DOHH2 (cell line): ENCODE results near the gene DHRS1.

Source experiments
- H3F3A ChIP-seq: fragments of 200-600 bp; sonication (generic), shearing (Covaris generic); 2 replicates; pipeline ENCODE4 v1.6.0; 2016; ENCODE audit warnings: antibody characterized with exemption, mild to moderate bottlenecking; ENCODE audit not compliant: control insufficient read depth, insufficient read depth
- H3K27ac ChIP-seq: fragments of 200-600 bp; sonication (generic); 2 replicates; pipeline ENCODE4 v1.5.1; 2014; ENCODE audit warnings: low read depth, mild to moderate bottlenecking, low read length, moderate library complexity
- H3K27me3 ChIP-seq: fragments of 200-600 bp; sonication (generic); 2 replicates; pipeline ENCODE4 v1.6.1; 2014; ENCODE audit warnings: mild to moderate bottlenecking, low read length, mixed read lengths; ENCODE audit not compliant: control insufficient read depth
- H3K36me3 ChIP-seq: fragments of 200-600 bp; sonication (generic); 2 replicates; pipeline ENCODE4 v1.6.1; 2014; ENCODE audit warnings: mild to moderate bottlenecking, low read length, moderate library complexity, mixed read lengths; ENCODE audit not compliant: control insufficient read depth
- H3K4me1 ChIP-seq: fragments of 200-600 bp; sonication (generic); 2 replicates; pipeline ENCODE4 v1.6.1; 2014; ENCODE audit warnings: mild to moderate bottlenecking, low read length, mixed read lengths; ENCODE audit not compliant: control insufficient read depth
- H3K4me2 ChIP-seq: fragments of 200-600 bp; sonication (generic); 2 replicates; pipeline ENCODE4 v1.6.0; 2014; ENCODE audit warnings: mild to moderate bottlenecking, low read length, moderate library complexity
- H3K4me3 ChIP-seq: fragments of 200-600 bp; sonication (generic); 2 replicates; pipeline ENCODE4 v1.5.1; 2014; ENCODE audit warnings: mild to moderate bottlenecking, low read length, mixed read lengths
- H3K79me2 ChIP-seq: fragments of 200-600 bp; sonication (generic); 2 replicates; pipeline ENCODE4 v1.6.1; 2014; ENCODE audit warnings: mild to moderate bottlenecking, low read length, mixed read lengths; ENCODE audit not compliant: control insufficient read depth
- H3K9me2 ChIP-seq: fragments of 200-600 bp; sonication (generic); replicated peaks from 2 replicates; pipeline ENCODE4 v1.6.1; 2014; ENCODE audit warnings: mild to moderate bottlenecking, low read length, mixed read lengths; ENCODE audit not compliant: control insufficient read depth
- H3K9me3 ChIP-seq: fragments of 200-600 bp; sonication (generic); 2 replicates; pipeline ENCODE4 v1.6.1; 2014; ENCODE audit warnings: antibody characterized with exemption, low read length, mixed read lengths; ENCODE audit not compliant: control insufficient read depth, insufficient read depth
- H4K20me1 ChIP-seq: fragments of 200-600 bp; sonication (generic); 2 replicates; pipeline ENCODE4 v1.6.0; 2014; ENCODE audit warnings: low read depth, mild to moderate bottlenecking, antibody characterized with exemption, low read length, moderate library complexity; ENCODE audit not compliant: control insufficient read depth, insufficient read depth
- EZH2phosphoT487 ChIP-seq: fragments of 200-600 bp; sonication (generic); IDR thresholded peaks from 2 replicates; pipeline ENCODE4 v1.6.1; 2017; ENCODE audit warnings: borderline replicate concordance, mild to moderate bottlenecking, antibody characterized with exemption, low read length, moderate library complexity, mixed read lengths
- TF ChIP-seq, protein P1 (sequence below): fragments of 200-600 bp; sonication (generic); IDR thresholded peaks from one replicate; pipeline ENCODE4 v1.5.1; 2014; ENCODE audit warnings: antibody characterized with exemption, mild to moderate bottlenecking, low read depth, low read length; ENCODE audit not compliant: poor library complexity, severe bottlenecking

Gene DHRS1

DNA sequence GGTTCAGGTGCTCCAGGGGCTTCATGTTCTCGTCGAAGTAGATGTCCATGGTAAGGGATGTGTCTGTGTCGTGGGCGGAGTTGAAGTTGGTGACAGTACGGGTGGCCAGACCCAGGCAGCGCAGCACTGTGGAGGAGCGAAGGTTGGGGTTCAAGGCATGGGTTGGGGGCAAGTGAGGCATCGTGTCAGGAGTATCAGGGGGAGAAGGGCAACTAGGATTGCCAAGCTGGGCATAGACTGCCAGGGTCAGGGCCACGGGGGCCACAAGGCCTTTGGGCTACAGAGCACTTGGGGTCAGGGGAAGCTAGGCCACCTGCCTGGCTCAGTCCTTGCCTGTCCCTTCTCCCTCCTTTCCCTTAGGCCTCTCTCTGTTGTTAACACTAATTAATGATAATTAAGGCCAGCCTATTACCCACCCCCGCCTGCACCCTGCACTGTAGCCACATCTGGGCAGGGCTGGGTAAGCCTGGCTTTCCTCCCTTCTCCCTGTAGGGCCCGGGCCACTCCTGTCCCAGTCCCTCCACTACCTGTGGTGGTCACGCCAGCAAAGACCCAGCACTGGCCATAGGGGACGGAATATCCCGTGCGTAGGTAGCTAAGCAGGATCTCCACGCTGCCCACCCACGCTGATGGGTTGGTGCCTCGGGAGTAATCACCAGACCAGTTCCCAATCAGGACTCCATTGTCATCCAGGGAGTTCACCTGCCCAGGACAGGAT, 40.9 kb downstream of the DHRS1 start:
- Histone ChIP-seq H3K4me3 (no peak overlapping the region), H3K27ac (no peak overlapping the region), H3K79me2 (no peaks in the 10 kb centered on the region), H3K4me1 (no peaks in the 10 kb centered on the region), H3K4me2 (no peak overlapping the region), H3K27me3 (no peaks in the 10 kb centered on the region), H3F3A (peaks cover 3% of the 10 kb centered on the region; the same call in 1 of the 2 replicates), H4K20me1 (no peaks in the 10 kb centered on the region), H3K9me2 (no peaks in the 10 kb centered on the region), H3K36me3 (no peaks in the 10 kb centered on the region), H3K9me3 (no peaks in the 10 kb centered on the region)
- no peak for TF ChIP-seq EZH2phosphoT487
- TF ChIP-seq, protein P1, sequence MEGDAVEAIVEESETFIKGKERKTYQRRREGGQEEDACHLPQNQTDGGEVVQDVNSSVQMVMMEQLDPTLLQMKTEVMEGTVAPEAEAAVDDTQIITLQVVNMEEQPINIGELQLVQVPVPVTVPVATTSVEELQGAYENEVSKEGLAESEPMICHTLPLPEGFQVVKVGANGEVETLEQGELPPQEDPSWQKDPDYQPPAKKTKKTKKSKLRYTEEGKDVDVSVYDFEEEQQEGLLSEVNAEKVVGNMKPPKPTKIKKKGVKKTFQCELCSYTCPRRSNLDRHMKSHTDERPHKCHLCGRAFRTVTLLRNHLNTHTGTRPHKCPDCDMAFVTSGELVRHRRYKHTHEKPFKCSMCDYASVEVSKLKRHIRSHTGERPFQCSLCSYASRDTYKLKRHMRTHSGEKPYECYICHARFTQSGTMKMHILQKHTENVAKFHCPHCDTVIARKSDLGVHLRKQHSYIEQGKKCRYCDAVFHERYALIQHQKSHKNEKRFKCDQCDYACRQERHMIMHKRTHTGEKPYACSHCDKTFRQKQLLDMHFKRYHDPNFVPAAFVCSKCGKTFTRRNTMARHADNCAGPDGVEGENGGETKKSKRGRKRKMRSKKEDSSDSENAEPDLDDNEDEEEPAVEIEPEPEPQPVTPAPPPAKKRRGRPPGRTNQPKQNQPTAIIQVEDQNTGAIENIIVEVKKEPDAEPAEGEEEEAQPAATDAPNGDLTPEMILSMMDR: no peak

DNA sequence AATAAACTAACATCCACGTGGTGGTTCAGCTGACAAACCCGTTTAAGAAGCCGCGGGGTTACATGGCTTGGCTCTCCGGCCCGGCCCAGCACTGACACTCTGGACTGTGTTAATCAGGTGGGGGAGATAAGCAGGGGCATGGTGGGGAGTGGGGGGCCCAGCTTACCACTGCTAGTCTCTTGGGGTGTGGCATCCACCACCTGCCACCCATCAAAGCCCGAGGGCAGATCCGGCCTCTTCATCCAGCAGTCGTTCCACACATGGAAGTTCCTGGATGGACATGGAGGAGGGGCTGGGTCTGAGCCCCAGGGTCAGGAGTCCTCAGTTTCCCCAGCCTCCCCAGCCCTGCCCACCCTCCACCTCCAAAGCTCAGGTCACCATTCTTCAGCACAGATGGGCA, 41.5 kb downstream of the DHRS1 start:
- Histone ChIP-seq H3K79me2 (no peaks in the 10 kb centered on the region), H3K9me2 (no peaks in the 10 kb centered on the region), H3K27me3 (no peaks in the 10 kb centered on the region), H3F3A (peaks cover 3% of the 10 kb centered on the region; the same call in 1 of the 2 replicates), H3K36me3 (no peaks in the 10 kb centered on the region), H3K4me3 (no peak overlapping the region), H3K4me2 (no peak overlapping the region), H3K4me1 (no peaks in the 10 kb centered on the region), H4K20me1 (no peaks in the 10 kb centered on the region), H3K27ac (no peak overlapping the region), H3K9me3 (no peaks in the 10 kb centered on the region)
- no peak for TF ChIP-seq EZH2phosphoT487
- TF ChIP-seq, protein P1: no peak

DNA sequence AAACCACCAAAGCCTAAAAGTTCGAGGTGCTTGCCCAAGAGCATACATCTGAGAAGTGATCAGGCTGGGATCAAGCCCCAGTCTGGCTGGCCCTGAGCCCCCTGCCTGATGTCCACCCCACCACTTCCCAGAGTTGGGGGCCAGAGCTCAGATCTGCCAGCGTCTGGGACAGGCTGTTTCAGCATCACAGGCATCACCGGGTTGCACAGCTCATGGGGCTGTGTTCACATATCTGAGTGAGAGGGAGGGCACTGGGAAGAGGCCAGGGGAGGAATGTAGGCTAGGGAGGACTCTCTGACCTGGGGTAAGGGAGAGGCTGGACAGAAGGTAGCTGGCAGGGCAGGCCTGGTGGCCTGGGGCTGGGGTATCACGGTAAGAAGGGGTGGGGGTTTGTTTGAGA, 42.6 kb downstream of the DHRS1 start:
- Histone ChIP-seq H4K20me1 (no peaks in the 10 kb centered on the region), H3K79me2 (no peaks in the 10 kb centered on the region), H3K4me1 (no peaks in the 10 kb centered on the region), H3K36me3 (no peaks in the 10 kb centered on the region), H3K4me3 (no peak overlapping the region), H3F3A (peaks cover 3% of the 10 kb centered on the region; the same call in 1 of the 2 replicates), H3K9me3 (no peaks in the 10 kb centered on the region), H3K4me2 (no peak overlapping the region), H3K27ac (no peak overlapping the region), H3K27me3 (no peaks in the 10 kb centered on the region), H3K9me2 (no peaks in the 10 kb centered on the region)
- TF ChIP-seq, protein P1: no peak
- TF ChIP-seq EZH2phosphoT487: no peak
